ENCODE data around the gene LDB2. TPM values are rescaled to one million over a fixed set of nuclear protein-coding genes. Genes with fewer than 3 reads are reported as not detected.

LDB2 gene
- total RNA-seq, 4 donors from 2014 or later, result 26.4 to 62.7 (median 40.7) TPM

DNA sequence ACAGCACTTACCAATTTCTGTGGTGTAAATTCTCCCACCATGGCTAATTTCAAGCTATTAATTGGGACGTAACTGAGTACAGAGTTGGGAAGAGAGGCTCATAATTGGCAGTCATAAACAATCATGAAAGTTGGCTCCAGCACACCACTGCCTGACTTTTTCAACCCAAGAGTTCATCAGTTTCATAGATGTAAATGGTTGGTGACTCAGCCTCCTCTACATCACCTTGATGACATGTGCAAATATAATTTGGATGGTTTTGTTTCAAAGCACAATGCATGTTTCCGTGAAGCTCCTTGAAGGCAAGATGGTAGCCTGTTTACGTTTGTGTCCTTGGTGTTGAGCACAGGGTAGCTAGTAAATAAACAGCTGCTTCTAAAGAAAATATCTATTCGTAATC is 235.1 kb downstream of the LDB2 start:
- DNase-seq (ENCODE audit: low spot score in 2 of 2), result no peak
- Histone ChIP-seq H3K4me3 (no peak overlapping the region), H3K27me3 (no peaks in the 10 kb centered on the region), H3K4me1 (peaks cover 0 to 9% (median 0%) of the 10 kb centered on the region in 4 donors), H3K9me3 (no peaks in the 10 kb centered on the region), H3K36me3 (no peaks in the 10 kb centered on the region), H3K27ac (no peak overlapping the region)
- TF ChIP-seq POLR2A (IDR thresholded peaks at IDR 0.05) (no peak), EP300 (IDR thresholded peaks at IDR 0.05) (no peak)
- TF ChIP-seq, protein P1, sequence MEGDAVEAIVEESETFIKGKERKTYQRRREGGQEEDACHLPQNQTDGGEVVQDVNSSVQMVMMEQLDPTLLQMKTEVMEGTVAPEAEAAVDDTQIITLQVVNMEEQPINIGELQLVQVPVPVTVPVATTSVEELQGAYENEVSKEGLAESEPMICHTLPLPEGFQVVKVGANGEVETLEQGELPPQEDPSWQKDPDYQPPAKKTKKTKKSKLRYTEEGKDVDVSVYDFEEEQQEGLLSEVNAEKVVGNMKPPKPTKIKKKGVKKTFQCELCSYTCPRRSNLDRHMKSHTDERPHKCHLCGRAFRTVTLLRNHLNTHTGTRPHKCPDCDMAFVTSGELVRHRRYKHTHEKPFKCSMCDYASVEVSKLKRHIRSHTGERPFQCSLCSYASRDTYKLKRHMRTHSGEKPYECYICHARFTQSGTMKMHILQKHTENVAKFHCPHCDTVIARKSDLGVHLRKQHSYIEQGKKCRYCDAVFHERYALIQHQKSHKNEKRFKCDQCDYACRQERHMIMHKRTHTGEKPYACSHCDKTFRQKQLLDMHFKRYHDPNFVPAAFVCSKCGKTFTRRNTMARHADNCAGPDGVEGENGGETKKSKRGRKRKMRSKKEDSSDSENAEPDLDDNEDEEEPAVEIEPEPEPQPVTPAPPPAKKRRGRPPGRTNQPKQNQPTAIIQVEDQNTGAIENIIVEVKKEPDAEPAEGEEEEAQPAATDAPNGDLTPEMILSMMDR (IDR thresholded peaks at IDR 0.05), result no peak
- 80 to 85% methylated on average over 4 of the region's 4 CpGs for WGBS, 2 donors

DNA sequence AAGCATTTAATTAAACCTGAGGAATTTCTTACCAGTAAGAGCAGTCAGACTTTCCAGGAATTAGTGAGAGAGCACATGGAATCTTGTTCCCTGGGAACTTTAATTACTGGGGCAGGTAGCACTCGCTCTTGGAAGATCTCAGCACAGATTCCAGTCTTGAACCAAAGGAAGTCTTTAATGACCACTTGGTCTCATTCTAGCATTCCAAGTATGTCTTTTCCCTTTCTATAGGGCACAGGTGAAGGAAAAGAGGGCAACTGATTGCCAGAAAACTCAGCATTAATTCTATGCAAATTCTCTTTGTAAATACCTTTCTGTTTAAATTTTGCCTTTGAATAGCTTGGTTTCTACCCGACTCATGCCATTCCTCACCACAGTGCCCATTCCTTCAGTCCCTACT is 236.6 kb downstream of the LDB2 start:
- WGBS, 2 donors, result 84 to 87% methylated on average over 2 of the region's 2 CpGs
- H3K4me1 ChIP-seq, result peaks cover 0 to 9% (median 0%) of the 10 kb centered on the region in 4 donors
- no peak for DNase-seq (ENCODE audit: low spot score in 2 of 2)

DNA sequence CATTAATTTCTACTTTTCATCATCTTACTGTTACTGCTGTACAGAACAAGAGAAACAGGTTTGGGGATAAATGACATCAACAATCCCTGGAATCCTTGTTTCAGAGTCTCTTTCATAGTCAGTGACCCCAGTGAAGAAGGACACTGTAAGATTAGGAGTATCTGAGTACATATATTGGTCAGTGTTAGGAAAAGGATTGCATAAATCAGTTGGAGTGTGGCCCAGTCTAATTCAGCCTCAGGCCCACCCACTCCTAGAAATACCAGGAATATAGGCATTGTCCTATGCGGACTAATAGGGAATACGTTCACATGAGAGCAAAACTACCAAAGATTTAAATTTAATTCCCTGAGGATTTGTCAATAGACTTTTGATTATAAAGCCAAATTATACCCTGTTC is 237.8 kb downstream of the LDB2 start:
- Histone ChIP-seq H3K36me3 (no peaks in the 10 kb centered on the region), H3K27me3 (no peaks in the 10 kb centered on the region), H3K9me3 (no peaks in the 10 kb centered on the region), H3K4me1 (peaks cover 0 to 9% (median 0%) of the 10 kb centered on the region in 4 donors), H3K4me3 (no peak overlapping the region), H3K27ac (no peak overlapping the region)
- DNase-seq (ENCODE audit: low spot score in 2 of 2), result no peak
- TF ChIP-seq, protein P1 (IDR thresholded peaks at IDR 0.05), result no peak
- TF ChIP-seq EP300 (IDR thresholded peaks at IDR 0.05) (no peak), POLR2A (IDR thresholded peaks at IDR 0.05) (no peak)
- 80 to 85% methylated on average over 2 of the region's 2 CpGs for WGBS, 2 donors

More for the DNA sequence above, 236.6 kb downstream of the LDB2 start:
- TF ChIP-seq EP300 (IDR thresholded peaks at IDR 0.05) (no peak), POLR2A (IDR thresholded peaks at IDR 0.05) (no peak)
- TF ChIP-seq, protein P1 (IDR thresholded peaks at IDR 0.05), result no peak
- H3K27ac ChIP-seq, result no peak overlapping the region
- no peaks in the 10 kb centered on the region for H3K9me3 ChIP-seq
- no peaks in the 10 kb centered on the region for H3K27me3 ChIP-seq
- no peaks in the 10 kb centered on the region for H3K36me3 ChIP-seq
- H3K4me3 ChIP-seq, result no peak overlapping the region

DNA sequence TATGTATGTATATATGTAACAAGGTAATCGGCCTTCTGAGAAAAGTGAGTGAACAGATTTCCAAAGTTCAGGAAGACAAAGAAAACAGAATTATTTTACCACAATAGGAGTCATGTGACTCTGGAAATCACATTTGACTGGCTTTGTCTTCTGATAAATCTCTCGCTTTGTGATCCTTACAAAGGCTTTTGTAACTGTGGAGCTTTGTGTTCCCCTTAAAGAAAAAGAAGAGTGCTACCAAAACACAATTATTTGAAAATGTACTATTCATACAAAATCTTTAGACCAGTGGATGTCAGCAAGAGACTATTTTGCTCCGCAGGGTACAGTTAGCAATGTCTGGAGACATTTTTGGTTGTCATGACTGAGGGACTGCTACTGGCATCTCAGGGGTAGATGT is 238.8 kb downstream of the LDB2 start:
- Histone ChIP-seq H3K4me1 (peaks cover 0 to 9% (median 0%) of the 10 kb centered on the region in 4 donors), H3K27me3 (no peaks in the 10 kb centered on the region), H3K27ac (no peak overlapping the region), H3K36me3 (no peaks in the 10 kb centered on the region), H3K9me3 (no peaks in the 10 kb centered on the region), H3K4me3 (no peak overlapping the region)
- no peak for TF ChIP-seq POLR2A (IDR thresholded peaks at IDR 0.05)
- no peak for TF ChIP-seq EP300 (IDR thresholded peaks at IDR 0.05)
- TF ChIP-seq, protein P1 (IDR thresholded peaks at IDR 0.05), result no peak
- WGBS, 2 donors, result 69 to 72% methylated on average over 3 of the region's 3 CpGs
- DNase-seq (ENCODE audit: low spot score in 2 of 2), result no peak

DNA sequence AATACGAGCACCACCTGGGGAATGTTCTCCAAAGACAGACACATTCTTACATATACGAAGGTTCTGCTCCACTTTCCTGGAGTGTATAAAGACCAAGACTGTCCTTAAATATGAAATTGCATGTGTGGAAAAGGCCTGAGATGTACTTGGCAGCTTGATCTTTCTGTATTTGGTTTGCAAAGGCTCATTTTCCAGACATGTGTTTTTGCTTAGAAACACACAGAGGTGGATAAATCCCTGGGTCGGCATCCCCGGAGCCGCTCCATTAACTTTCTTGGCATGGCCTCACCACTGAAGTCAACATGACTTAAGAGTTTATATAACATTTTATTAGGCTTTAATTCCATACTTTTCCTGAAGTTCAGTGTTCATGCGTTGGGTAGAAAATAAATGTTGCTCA is 239.4 kb downstream of the LDB2 start:
- WGBS, 2 donors, result 70 to 76% methylated on average over 6 of the region's 6 CpGs
- TF ChIP-seq EP300 (IDR thresholded peaks at IDR 0.05) (no peak), POLR2A (IDR thresholded peaks at IDR 0.05) (no peak)
- TF ChIP-seq, protein P1 (IDR thresholded peaks at IDR 0.05), result no peak
- Histone ChIP-seq H3K36me3 (no peaks in the 10 kb centered on the region), H3K27me3 (no peaks in the 10 kb centered on the region), H3K27ac (no peak overlapping the region), H3K4me1 (peaks cover 0 to 13% (median 0%) of the 10 kb centered on the region in 4 donors), H3K4me3 (no peak overlapping the region), H3K9me3 (no peaks in the 10 kb centered on the region)
- DNase-seq (ENCODE audit: low spot score in 2 of 2), result no peak

All from tibial nerve (tissue), 4 donors.